K562 (cell line): ENCODE data around the gene CLDN7. TPM values are rescaled to one million over a fixed set of nuclear protein-coding genes. Genes with fewer than 3 reads are reported as not detected.

Experiments used
- ARNT ChIP-seq, 2 experiments: fragments of 450-650 bp; IDR thresholded peaks; 2 replicates each; pipeline ENCODE4 v1.6.1; 2016; ENCODE audit warnings: mild to moderate bottlenecking in 1 of 2
- CREM ChIP-seq: IDR thresholded peaks from 2 replicates; pipeline ENCODE4 v1.6.1; 2014; ENCODE audit warnings: antibody characterized with exemption, low read depth
- ELF2 ChIP-seq: fragments of 250-450 bp; sonication (Bioruptor Pico); IDR thresholded peaks from 2 replicates; pipeline ENCODE4 v1.5.0; 2021; ENCODE audit warnings: mild to moderate bottlenecking
- EP400 ChIP-seq: fragments of 450-650 bp; IDR thresholded peaks from 2 replicates; pipeline ENCODE4 v1.6.1; 2017; ENCODE audit warnings: antibody characterized with exemption, mild to moderate bottlenecking, moderate library complexity
- ETV1 ChIP-seq: fragments of 450-650 bp; conservative IDR thresholded peaks from 2 replicates; pipeline ENCODE4 v1.6.1; 2016; ENCODE audit warnings: missing genetic modification characterization, control low read depth, low read depth, missing compliant biosample characterization
- FOXM1 ChIP-seq, 2 experiments: fragments of 450-650 bp in 1 of 2; sonication (generic) in 1 of 2; formaldehyde crosslinking in 1 of 2; IDR thresholded peaks; 2 replicates each; pipeline versions ENCODE4 v1.6.1 to v1.9.0; 2017 to 2022; ENCODE audit warnings: low read depth in 2 of 2, mild to moderate bottlenecking in 2 of 2, missing genetic modification reagents in 1 of 2, moderate library complexity in 1 of 2
- HNRNPH1 ChIP-seq: fragments of 200-400 bp; formaldehyde crosslinking; optimal IDR thresholded peaks from 2 replicates; pipeline ENCODE3; 2017; ENCODE audit warnings: low read depth, mild to moderate bottlenecking, low read length, moderate library complexity
- ILF3 ChIP-seq: fragments of 450-650 bp; IDR thresholded peaks from 2 replicates; pipeline ENCODE4 v1.6.1; 2018; ENCODE audit warnings: antibody characterized with exemption, mild to moderate bottlenecking, moderate library complexity, borderline replicate concordance
- KDM5B ChIP-seq: fragments of 200-600 bp; sonication (generic); IDR thresholded peaks from 2 replicates; pipeline ENCODE4 v1.6.1; 2012; ENCODE audit warnings: low read depth, mild to moderate bottlenecking, moderate library complexity, low read length, control low read depth, inconsistent platforms; ENCODE audit not compliant: insufficient replicate concordance
- MCM7 ChIP-seq, 2 experiments: fragments of 450-650 bp; IDR thresholded peaks; 2 replicates each; pipeline ENCODE4 v1.6.1; 2016 to 2018
- POLR2AphosphoS5 ChIP-seq: IDR thresholded peaks from 2 replicates; pipeline ENCODE4 v1.6.1; 2011; ENCODE audit warnings: mild to moderate bottlenecking, low read depth, low read length, moderate library complexity; ENCODE audit not compliant: control insufficient read depth, insufficient read depth
- POLR3A ChIP-seq: IDR thresholded peaks from 2 replicates; pipeline ENCODE4 v1.6.1; 2011; ENCODE audit warnings: borderline replicate concordance, mild to moderate bottlenecking, moderate library complexity; ENCODE audit not compliant: insufficient read length, insufficient read depth; ENCODE audit errors: extremely low read depth
- SPI1 ChIP-seq: IDR thresholded peaks from 2 replicates; pipeline ENCODE4 v1.6.1; 2011; ENCODE audit warnings: low read depth, low read length, control low read depth, borderline replicate concordance
- YBX1 ChIP-seq: fragments of 450-650 bp; IDR thresholded peaks from 2 replicates; pipeline ENCODE4 v1.7.1; 2016; ENCODE audit warnings: mild to moderate bottlenecking
- ZNF408 ChIP-seq: fragments of 250-450 bp; sonication (Bioruptor Pico); IDR thresholded peaks from 2 replicates; pipeline ENCODE4 v1.4.0; 2020; ENCODE audit warnings: low read depth, mild to moderate bottlenecking, moderate library complexity
- ZNF644 ChIP-seq: fragments of 200-800 bp; sonication (Bioruptor generic); IDR thresholded peaks from 2 replicates; pipeline ENCODE4 v1.6.1; 2016; ENCODE audit warnings: low read depth, missing genetic modification characterization, missing compliant biosample characterization
- polyA plus RNA-seq, 8 experiments: library from polyadenylated mRNA; depleted of rRNA in 4 of 8; stranded (reverse) in 5 of 8; unstranded in 3 of 8; fragments of >200 nt; fragmentation: Nextera tagmentation in 2 of 8; fragmentation: Illumina TruSeq in 1 of 8; extraction: Ambion mirVana in 2 of 8; extraction: Trizol in 1 of 8; gene quantifications; 2 replicates each; pipeline versions ENCODE4 v1.2.1 to v1.2.3, GENCODE V29; 2011 to 2014; ENCODE audit warnings: inconsistent platforms in 1 of 8, missing spikeins in 1 of 8
- total RNA-seq, 7 experiments: library from RNA; depleted of rRNA in 6 of 7; stranded (reverse); fragments of >200 nt in 6 of 7; fragmentation: Illumina TruSeq in 2 of 7; extraction: Trizol in 2 of 7; gene quantifications; 2 replicates each; pipeline versions ENCODE4 v1.2.1 to v1.2.3, GENCODE V29; 2011 to 2021; ENCODE audit warnings: low replicate concordance in 1 of 7
- TF ChIP-seq, protein P1 (sequence below): sonication (generic); formaldehyde crosslinking; IDR thresholded peaks from 2 replicates; pipeline ENCODE4 v1.8.1; 2023; ENCODE audit warnings: mild to moderate bottlenecking, missing genetic modification reagents
- TF ChIP-seq, protein P2 (sequence below): fragments of 450-650 bp; formaldehyde crosslinking; IDR thresholded peaks from 2 replicates; pipeline ENCODE4 v1.4.0; 2020; ENCODE audit warnings: mild to moderate bottlenecking, moderate library complexity
- TF ChIP-seq, protein P3 (sequence below): fragments of 450-650 bp; IDR thresholded peaks from 2 replicates; pipeline ENCODE4 v1.6.1; 2016
- TF ChIP-seq, protein P4 (sequence below): fragments of 450-650 bp; IDR thresholded peaks from 2 replicates; pipeline ENCODE4 v1.6.1; 2018; ENCODE audit warnings: mild to moderate bottlenecking, low read depth; ENCODE audit not compliant: partially characterized antibody
- TF ChIP-seq, protein P5 (sequence below): fragments of 250-450 bp; sonication (Bioruptor Pico); IDR thresholded peaks from 2 replicates; pipeline ENCODE4 v1.6.1; 2021; ENCODE audit warnings: mild to moderate bottlenecking

The CLDN7 gene
- total and polyA plus RNA-seq, 9 of the 15 experiments (the other 6 are each of a cell fraction or from before 2014, with no cell fraction given), result 2.2 to 14.5 (median 7.6) TPM

DNA sequence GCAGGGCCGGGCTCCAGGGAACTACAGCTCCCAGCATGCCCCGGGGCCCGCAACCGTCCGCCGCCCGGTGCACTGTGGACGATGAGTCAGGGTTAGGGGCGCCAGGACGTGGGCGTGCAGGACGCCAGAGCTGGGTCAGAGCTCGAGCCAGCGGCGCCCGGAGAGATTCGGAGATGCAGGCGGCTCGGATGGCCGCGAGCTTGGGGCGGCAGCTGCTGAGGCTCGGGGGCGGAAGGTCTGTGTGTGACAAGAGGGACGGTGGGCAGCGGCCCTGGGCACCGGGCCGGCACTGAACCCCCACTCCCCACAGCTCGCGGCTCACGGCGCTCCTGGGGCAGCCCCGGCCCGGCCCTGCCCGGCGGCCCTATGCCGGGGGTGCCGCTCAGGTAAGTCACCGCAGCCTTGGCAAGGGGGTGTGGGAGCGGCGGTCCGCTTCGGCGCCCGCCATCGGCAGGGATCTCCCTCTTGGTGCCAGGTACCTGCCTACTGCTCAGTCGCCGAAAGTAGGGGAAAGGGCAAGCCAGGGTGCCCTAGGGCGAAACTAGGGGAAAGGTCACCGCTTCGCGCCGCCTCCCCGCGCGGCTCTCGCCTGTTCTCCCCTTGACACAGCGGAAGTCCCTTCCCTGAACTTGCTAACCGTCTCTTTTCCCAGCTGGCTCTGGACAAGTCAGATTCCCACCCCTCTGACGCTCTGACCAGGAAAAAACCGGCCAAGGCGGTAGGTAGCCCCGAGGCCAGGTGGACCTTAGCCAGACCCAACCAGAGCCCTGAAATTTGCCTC, 42.3 kb downstream of the CLDN7 start, which contains the start of the genes ACADVL and DLG4 (continued):
- no peak for TF ChIP-seq ZNF644 (tag)
- TF ChIP-seq KDM5B, result peak; percentile 58
- TF ChIP-seq MCM7 (IDR thresholded peaks at IDR 0.05), result no peak
- TF ChIP-seq POLR2AphosphoS5, result peak; percentile 58; the same call in 1 of the 2 replicates
- no peak for TF ChIP-seq HNRNPH1
- peak; percentile 47; the same call in 1 of the 2 replicates for TF ChIP-seq ELF2 (CRISPR knock-in tag)
- peak; percentile 27; the same call in 1 of the 2 replicates for TF ChIP-seq SPI1
- no peak for TF ChIP-seq ILF3
- no peak for TF ChIP-seq YBX1
- TF ChIP-seq POLR3A, result no peak
- TF ChIP-seq ARNT (IDR thresholded peaks at IDR 0.05), result no peak
- TF ChIP-seq, protein P1, sequence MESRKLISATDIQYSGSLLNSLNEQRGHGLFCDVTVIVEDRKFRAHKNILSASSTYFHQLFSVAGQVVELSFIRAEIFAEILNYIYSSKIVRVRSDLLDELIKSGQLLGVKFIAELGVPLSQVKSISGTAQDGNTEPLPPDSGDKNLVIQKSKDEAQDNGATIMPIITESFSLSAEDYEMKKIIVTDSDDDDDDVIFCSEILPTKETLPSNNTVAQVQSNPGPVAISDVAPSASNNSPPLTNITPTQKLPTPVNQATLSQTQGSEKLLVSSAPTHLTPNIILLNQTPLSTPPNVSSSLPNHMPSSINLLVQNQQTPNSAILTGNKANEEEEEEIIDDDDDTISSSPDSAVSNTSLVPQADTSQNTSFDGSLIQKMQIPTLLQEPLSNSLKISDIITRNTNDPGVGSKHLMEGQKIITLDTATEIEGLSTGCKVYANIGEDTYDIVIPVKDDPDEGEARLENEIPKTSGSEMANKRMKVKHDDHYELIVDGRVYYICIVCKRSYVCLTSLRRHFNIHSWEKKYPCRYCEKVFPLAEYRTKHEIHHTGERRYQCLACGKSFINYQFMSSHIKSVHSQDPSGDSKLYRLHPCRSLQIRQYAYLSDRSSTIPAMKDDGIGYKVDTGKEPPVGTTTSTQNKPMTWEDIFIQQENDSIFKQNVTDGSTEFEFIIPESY (CRISPR knock-in tag), result no peak
- TF ChIP-seq, protein P2, sequence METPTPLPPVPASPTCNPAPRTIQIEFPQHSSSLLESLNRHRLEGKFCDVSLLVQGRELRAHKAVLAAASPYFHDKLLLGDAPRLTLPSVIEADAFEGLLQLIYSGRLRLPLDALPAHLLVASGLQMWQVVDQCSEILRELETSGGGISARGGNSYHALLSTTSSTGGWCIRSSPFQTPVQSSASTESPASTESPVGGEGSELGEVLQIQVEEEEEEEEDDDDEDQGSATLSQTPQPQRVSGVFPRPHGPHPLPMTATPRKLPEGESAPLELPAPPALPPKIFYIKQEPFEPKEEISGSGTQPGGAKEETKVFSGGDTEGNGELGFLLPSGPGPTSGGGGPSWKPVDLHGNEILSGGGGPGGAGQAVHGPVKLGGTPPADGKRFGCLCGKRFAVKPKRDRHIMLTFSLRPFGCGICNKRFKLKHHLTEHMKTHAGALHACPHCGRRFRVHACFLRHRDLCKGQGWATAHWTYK, result no peak
- TF ChIP-seq CREM, result peak; percentile 86
- TF ChIP-seq EP400, result no peak
- no peak for TF ChIP-seq ZNF408 (CRISPR knock-in tag)
- TF ChIP-seq, protein P3, sequence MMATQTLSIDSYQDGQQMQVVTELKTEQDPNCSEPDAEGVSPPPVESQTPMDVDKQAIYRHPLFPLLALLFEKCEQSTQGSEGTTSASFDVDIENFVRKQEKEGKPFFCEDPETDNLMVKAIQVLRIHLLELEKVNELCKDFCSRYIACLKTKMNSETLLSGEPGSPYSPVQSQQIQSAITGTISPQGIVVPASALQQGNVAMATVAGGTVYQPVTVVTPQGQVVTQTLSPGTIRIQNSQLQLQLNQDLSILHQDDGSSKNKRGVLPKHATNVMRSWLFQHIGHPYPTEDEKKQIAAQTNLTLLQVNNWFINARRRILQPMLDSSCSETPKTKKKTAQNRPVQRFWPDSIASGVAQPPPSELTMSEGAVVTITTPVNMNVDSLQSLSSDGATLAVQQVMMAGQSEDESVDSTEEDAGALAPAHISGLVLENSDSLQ, result no peak
- TF ChIP-seq, protein P4, sequence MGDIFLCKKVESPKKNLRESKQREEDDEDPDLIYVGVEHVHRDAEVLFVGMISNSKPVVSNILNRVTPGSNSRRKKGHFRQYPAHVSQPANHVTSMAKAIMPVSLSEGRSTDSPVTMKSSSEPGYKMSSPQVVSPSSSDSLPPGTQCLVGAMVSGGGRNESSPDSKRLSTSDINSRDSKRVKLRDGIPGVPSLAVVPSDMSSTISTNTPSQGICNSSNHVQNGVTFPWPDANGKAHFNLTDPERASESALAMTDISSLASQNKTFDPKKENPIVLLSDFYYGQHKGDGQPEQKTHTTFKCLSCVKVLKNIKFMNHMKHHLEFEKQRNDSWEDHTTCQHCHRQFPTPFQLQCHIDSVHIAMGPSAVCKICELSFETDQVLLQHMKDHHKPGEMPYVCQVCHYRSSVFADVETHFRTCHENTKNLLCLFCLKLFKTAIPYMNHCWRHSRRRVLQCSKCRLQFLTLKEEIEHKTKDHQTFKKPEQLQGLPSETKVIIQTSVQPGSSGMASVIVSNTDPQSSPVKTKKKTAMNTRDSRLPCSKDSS, result no peak
- TF ChIP-seq, protein P5, sequence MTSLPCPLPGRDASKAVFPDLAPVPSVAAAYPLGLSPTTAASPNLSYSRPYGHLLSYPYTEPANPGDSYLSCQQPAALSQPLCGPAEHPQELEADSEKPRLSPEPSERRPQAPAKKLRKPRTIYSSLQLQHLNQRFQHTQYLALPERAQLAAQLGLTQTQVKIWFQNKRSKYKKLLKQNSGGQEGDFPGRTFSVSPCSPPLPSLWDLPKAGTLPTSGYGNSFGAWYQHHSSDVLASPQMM (CRISPR knock-in tag), result no peak
- TF ChIP-seq FOXM1 (IDR thresholded peaks at IDR 0.05; ENCODE audit: low read depth), result no peak
- no peak for TF ChIP-seq FOXM1 (CRISPR knock-in tag; IDR thresholded peaks at IDR 0.05; ENCODE audit: low read depth)
- peak; percentile 69; the same call in 1 of the 2 replicates for TF ChIP-seq ETV1
